HEK293 (cell line): ENCODE results near the gene ANTXR1.

Experiments used
- CTCF ChIA-PET: fragments of 350-600 bp; formaldehyde crosslinking; extraction: SDS; loops from one replicate; lab custom pipeline; 2021; ENCODE audit warnings: antibody characterized with exemption; lab: Yijun Ruan, JAX
- POLR2A ChIA-PET: fragments of 300-600 bp; formaldehyde crosslinking; extraction: SDS; loops from one replicate; lab custom pipeline; 2020; ENCODE audit warnings: antibody characterized with exemption, inconsistent platforms; lab: Yijun Ruan, JAX
- H3K27ac ChIP-seq: fragments of 200-500 bp; sonication (Bioruptor generic); 2 replicates; pipeline ENCODE4 v1.5.1; 2014; ENCODE audit warnings: low read depth, low read length, control low read depth, inconsistent platforms; ENCODE audit errors: extremely low read depth
- H3K36me3 ChIP-seq, 2 experiments: fragments of 200-500 bp in 1 of 2; sonication (Bioruptor generic) in 1 of 2; 1 replicate in 1 of 2; 2 replicates in 1 of 2; pipeline ENCODE4 v1.5.1; 2014 to 2017; ENCODE audit warnings: inconsistent platforms in 2 of 2, low read length in 2 of 2; ENCODE audit not compliant: control insufficient read depth in 2 of 2, insufficient read depth in 1 of 2
- H3K4me1 ChIP-seq: fragments of 200-500 bp; sonication (Bioruptor generic); 2 replicates; pipeline ENCODE4 v1.5.1; 2014; ENCODE audit warnings: mild to moderate bottlenecking, low read length, inconsistent platforms; ENCODE audit not compliant: control insufficient read depth, insufficient read depth
- H3K4me3 ChIP-seq: 2 replicates; pipeline ENCODE4 v1.5.1; 2011; ENCODE audit warnings: low read depth, mild to moderate bottlenecking, control low read depth, low read length, moderate library complexity
- H3K9me3 ChIP-seq: fragments of 200-500 bp; sonication (Bioruptor generic); 2 replicates; pipeline ENCODE4 v1.5.1; 2014; ENCODE audit warnings: low read depth, low read length, inconsistent platforms; ENCODE audit not compliant: control insufficient read depth, insufficient read depth
- BCL11B ChIP-seq: fragments of 450-650 bp; formaldehyde crosslinking; IDR thresholded peaks from 2 replicates; pipeline ENCODE4 v1.5.1; 2016; ENCODE audit warnings: low read depth, missing biosample characterization, missing genetic modification characterization
- BCL6B ChIP-seq: fragments of 450-650 bp; formaldehyde crosslinking; IDR thresholded peaks from 2 replicates; pipeline ENCODE4 v1.5.1; 2017; ENCODE audit warnings: missing biosample characterization, missing genetic modification characterization
- GLIS1 ChIP-seq: fragments of 450-650 bp; formaldehyde crosslinking; IDR thresholded peaks from 2 replicates; pipeline ENCODE4 v1.5.1; 2016; ENCODE audit warnings: missing biosample characterization, missing genetic modification characterization
- HOXC10 ChIP-seq: sonication (generic); formaldehyde crosslinking; IDR thresholded peaks from 2 replicates; pipeline ENCODE4 v1.8.1; 2023; ENCODE audit warnings: mild to moderate bottlenecking, missing genetic modification reagents
- INSM2 ChIP-seq: fragments of 450-650 bp; formaldehyde crosslinking; IDR thresholded peaks from 2 replicates; pipeline ENCODE4 v1.5.1; 2016; ENCODE audit warnings: missing biosample characterization, missing genetic modification characterization
- KLF7 ChIP-seq: fragments of 450-650 bp; formaldehyde crosslinking; IDR thresholded peaks from 2 replicates; pipeline ENCODE4 v1.5.1; 2016; ENCODE audit warnings: missing biosample characterization, missing genetic modification characterization, borderline replicate concordance
- KLF8 ChIP-seq: fragments of 450-650 bp; formaldehyde crosslinking; IDR thresholded peaks from 2 replicates; pipeline ENCODE4 v1.5.1; 2016; ENCODE audit warnings: missing biosample characterization, missing genetic modification characterization
- OSR2 ChIP-seq: fragments of 450-650 bp; formaldehyde crosslinking; IDR thresholded peaks from 2 replicates; pipeline ENCODE4 v1.5.1; 2016; ENCODE audit warnings: missing biosample characterization, missing genetic modification characterization
- PATZ1 ChIP-seq: fragments of 450-650 bp; formaldehyde crosslinking; IDR thresholded peaks from 2 replicates; pipeline ENCODE4 v1.5.1; 2016; ENCODE audit warnings: missing biosample characterization, missing genetic modification characterization
- PRDM4 ChIP-seq: fragments of 450-650 bp; formaldehyde crosslinking; IDR thresholded peaks from 2 replicates; pipeline ENCODE4 v1.5.1; 2017; ENCODE audit warnings: missing biosample characterization, missing genetic modification characterization
- SCRT2 ChIP-seq: fragments of 450-650 bp; formaldehyde crosslinking; IDR thresholded peaks from 2 replicates; pipeline ENCODE4 v1.5.1; 2016; ENCODE audit warnings: missing biosample characterization, missing genetic modification characterization
- SETDB1 ChIP-seq: IDR thresholded peaks from one replicate; pipeline ENCODE4 v1.6.1; 2017; ENCODE audit warnings: mild to moderate bottlenecking, low read length, moderate library complexity, mixed read lengths; ENCODE audit not compliant: insufficient read length
- SP7 ChIP-seq: fragments of 450-650 bp; formaldehyde crosslinking; IDR thresholded peaks from 2 replicates; pipeline ENCODE4 v1.5.1; 2016; ENCODE audit warnings: missing biosample characterization, missing genetic modification characterization
- ZBTB1 ChIP-seq: fragments of 450-650 bp; formaldehyde crosslinking; IDR thresholded peaks from 2 replicates; pipeline ENCODE4 v1.5.1; 2016; ENCODE audit warnings: missing biosample characterization, missing genetic modification characterization
- ZIC2 ChIP-seq: fragments of 450-650 bp; formaldehyde crosslinking; IDR thresholded peaks from 2 replicates; pipeline ENCODE4 v1.5.1; 2016; ENCODE audit warnings: missing biosample characterization, missing genetic modification characterization
- ZNF132 ChIP-seq: fragments of 450-650 bp; formaldehyde crosslinking; IDR thresholded peaks from 2 replicates; pipeline ENCODE4 v1.5.1; 2017; ENCODE audit warnings: missing biosample characterization, missing genetic modification characterization, borderline replicate concordance
- ZNF146 ChIP-seq: fragments of 450-650 bp; formaldehyde crosslinking; IDR thresholded peaks from 2 replicates; pipeline ENCODE4 v1.5.1; 2016; ENCODE audit warnings: missing biosample characterization, missing genetic modification characterization
- ZNF18 ChIP-seq: fragments of 450-650 bp; formaldehyde crosslinking; IDR thresholded peaks from 2 replicates; pipeline ENCODE4 v1.5.1; 2016; ENCODE audit warnings: missing biosample characterization, missing genetic modification characterization
- ZNF391 ChIP-seq: fragments of 450-650 bp; formaldehyde crosslinking; IDR thresholded peaks from 2 replicates; pipeline ENCODE4 v1.5.1; 2016; ENCODE audit warnings: low read depth, missing biosample characterization, missing genetic modification characterization, borderline replicate concordance
- ZNF398 ChIP-seq: fragments of 450-650 bp; formaldehyde crosslinking; IDR thresholded peaks from 2 replicates; pipeline ENCODE4 v1.5.1; 2017; ENCODE audit warnings: missing biosample characterization, missing genetic modification characterization
- ZNF48 ChIP-seq: fragments of 450-650 bp; formaldehyde crosslinking; IDR thresholded peaks from 2 replicates; pipeline ENCODE4 v1.5.1; 2016; ENCODE audit warnings: missing biosample characterization, missing genetic modification characterization
- ZNF501 ChIP-seq: fragments of 450-650 bp; formaldehyde crosslinking; IDR thresholded peaks from 2 replicates; pipeline ENCODE4 v1.5.1; 2016; ENCODE audit warnings: missing biosample characterization, missing genetic modification characterization
- ZNF571 ChIP-seq: fragments of 450-650 bp; formaldehyde crosslinking; IDR thresholded peaks from 2 replicates; pipeline ENCODE4 v1.5.0; 2017; ENCODE audit warnings: missing biosample characterization, missing genetic modification characterization
- ZNF664 ChIP-seq: fragments of 450-650 bp; formaldehyde crosslinking; IDR thresholded peaks from 2 replicates; pipeline ENCODE4 v1.5.1; 2016; ENCODE audit warnings: missing biosample characterization, missing genetic modification characterization
- ZSCAN18 ChIP-seq: fragments of 450-650 bp; formaldehyde crosslinking; IDR thresholded peaks from 2 replicates; pipeline ENCODE4 v1.5.1; 2016; ENCODE audit warnings: missing biosample characterization, missing genetic modification characterization
- ZSCAN23 ChIP-seq: fragments of 450-650 bp; formaldehyde crosslinking; IDR thresholded peaks from 2 replicates; pipeline ENCODE4 v1.5.1; 2016; ENCODE audit warnings: missing biosample characterization, missing genetic modification characterization

The ANTXR1 gene

GRCh38 chr2:69298862-69299261 is 285.9 kb downstream of the ANTXR1 start:
- Histone ChIP-seq H3K36me3 (no peaks in the 10 kb centered on the region), H3K4me3 (no peak overlapping the region), H3K27ac (no peak overlapping the region), H3K4me1 (peaks cover 4% of the 10 kb centered on the region; the same call in 1 of the 2 replicates), H3K9me3 (no peaks in the 10 kb centered on the region)
- ChIA-PET CTCF (interaction anchor here (0.6 to 1.9 kb wide), 4 partner anchors 8 to 286 kb away, joined by 3 to 9 read pairs (median 4); partner anchors contain the start of gene ANTXR1), POLR2A (no interaction called here)
- TF ChIP-seq BCL11B (tag by site-specific recombination) (no peak), ZNF571 (no peak), ZNF132 (no peak), SP7 (tag by site-specific recombination) (no peak), INSM2 (tag by site-specific recombination) (no peak), PRDM4 (tag by site-specific recombination) (no peak), BCL6B (tag by site-specific recombination) (no peak), ZNF501 (tag by site-specific recombination) (no peak), SCRT2 (tag by site-specific recombination) (no peak), ZNF146 (tag by site-specific recombination) (no peak), ZSCAN18 (no peak), PATZ1 (tag by site-specific recombination) (no peak), HOXC10 (CRISPR knock-in tag) (no peak), KLF8 (tag by site-specific recombination) (no peak), ZBTB1 (tag by site-specific recombination) (no peak), ZNF398 (tag by site-specific recombination) (no peak), ZNF391 (tag by site-specific recombination) (no peak), GLIS1 (tag by site-specific recombination) (peak; percentile 67; the same call in 1 of the 2 replicates), ZIC2 (tag by site-specific recombination) (peak; percentile 66), KLF7 (tag by site-specific recombination) (no peak), ZSCAN23 (tag by site-specific recombination) (no peak), ZNF48 (tag by site-specific recombination) (no peak), SETDB1 (no peak), ZNF664 (no peak), ZNF18 (tag by site-specific recombination) (peak; percentile 71), OSR2 (tag by site-specific recombination) (peak; percentile 58; the same call in 1 of the 2 replicates)
